Breast epithelium (tissue), 3 donors: Measurements from ENCODE around the gene SLC23A2.

Experiments used
- CTCF ChIP-seq, 3 donors: fragments of 450-650 bp; IDR thresholded peaks; one replicate each; pipeline ENCODE4 v1.5.1; 2016 to 2017; ENCODE audit warnings: antibody characterized with exemption in 3 of 3, mild to moderate bottlenecking in 3 of 3, moderate library complexity in 3 of 3
- POLR2A ChIP-seq: fragments of 450-650 bp; IDR thresholded peaks from one replicate; pipeline ENCODE4 v1.6.1; 2016; ENCODE audit warnings: antibody characterized with exemption, mild to moderate bottlenecking, moderate library complexity
- POLR2AphosphoS5 ChIP-seq, 3 donors: sonication (generic); formaldehyde crosslinking; IDR thresholded peaks; one replicate each; pipeline ENCODE4 v1.6.1; 2017; ENCODE audit warnings: antibody characterized with exemption in 3 of 3

- TF ChIP-seq CTCF (IDR thresholded peaks at IDR 0.05) (no peak), POLR2A (no peak), POLR2AphosphoS5 (IDR thresholded peaks at IDR 0.05) (no peak)
These were observed 56.6 kb downstream of the SLC23A2 start for GRCh38 chr20:4944518-4945313.
